ENCODE measurements around the gene POC1A.

POC1A gene

GRCh38 chr3:52128118-52128683 lies 26.0 kb downstream of the POC1A start:
- ATAC-seq (no peak), DNase-seq (no peak)

DNA sequence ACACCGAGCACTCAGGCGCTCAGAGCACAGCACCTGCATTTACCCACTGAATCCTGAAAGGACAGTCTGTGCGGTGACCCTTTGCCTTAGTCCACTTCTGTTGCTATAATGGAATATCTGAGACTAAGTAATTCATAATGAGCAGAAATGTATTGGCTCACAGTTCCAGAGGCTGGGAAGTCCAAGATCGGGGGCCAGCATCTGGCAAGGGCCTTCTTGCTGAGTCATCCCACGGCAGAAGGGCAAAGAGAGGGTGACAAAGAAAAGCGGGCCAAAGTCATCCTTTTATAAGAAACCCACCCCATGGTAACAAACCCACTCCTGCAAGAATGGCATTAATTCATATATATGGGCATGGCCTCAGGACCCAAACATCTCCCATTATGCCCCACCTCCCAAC lies 27.7 kb downstream of the POC1A start:
- ATAC-seq (no peak), DNase-seq (no peak)

- ATAC-seq (no peak), DNase-seq (no peak)
Measured at GRCh38 chr3:52126036-52126435, 28.2 kb downstream of the POC1A start.

DNA sequence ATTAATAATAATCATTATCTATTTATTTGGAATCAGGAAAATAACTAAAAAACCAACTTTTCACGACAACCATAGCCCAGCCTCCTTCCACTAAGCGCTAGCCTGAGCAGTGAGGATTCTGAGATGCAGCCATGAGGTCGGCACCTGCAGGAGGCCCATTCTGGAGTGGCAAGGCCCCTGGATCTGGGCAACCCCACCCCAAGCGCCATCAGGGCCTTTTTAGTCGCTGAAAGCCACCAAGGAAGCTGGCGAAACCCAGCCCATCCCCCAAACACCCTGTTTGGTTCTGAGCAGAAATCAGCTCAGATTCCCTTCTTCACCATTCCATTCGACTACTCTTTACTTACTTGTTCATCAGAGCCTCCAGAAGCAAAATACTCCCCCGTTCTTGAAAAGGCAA lies 29.5 kb downstream of the POC1A start:
- ATAC-seq (no peak), DNase-seq (no peak)

GRCh38 chr3:52124126-52124525 lies 30.1 kb downstream of the POC1A start:
- no peak for DNase-seq
- no peak for ATAC-seq

GRCh38 chr3:52123106-52123725 lies 31.0 kb downstream of the POC1A start:
- ATAC-seq = peak; percentile 62
- DNase-seq = peak; percentile 80

DNA sequence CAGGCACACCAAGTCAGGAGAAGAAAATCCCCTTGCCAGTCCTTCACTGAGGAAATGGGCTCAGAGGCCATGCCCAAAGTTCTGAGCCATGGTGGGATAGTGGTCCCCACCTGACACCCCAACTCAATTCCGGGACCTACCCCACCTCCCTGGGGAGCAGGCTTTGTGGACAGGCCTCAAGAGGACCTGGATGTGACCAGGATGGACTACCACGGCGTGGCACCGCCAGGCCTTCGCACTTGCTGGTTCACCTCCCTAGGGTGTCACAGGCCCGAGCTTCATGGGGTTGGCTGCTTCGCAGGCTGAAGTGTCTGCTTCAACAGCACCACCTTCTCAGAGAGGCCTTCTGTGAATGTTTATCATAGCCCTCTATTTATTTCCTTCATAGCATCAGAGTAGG lies 31.7 kb downstream of the POC1A start:
- no peak for ATAC-seq
- no peak for DNase-seq

- ATAC-seq (no peak), DNase-seq (no peak)
Measured at GRCh38 chr3:52121813-52122212, 32.4 kb downstream of the POC1A start.

- DNase-seq (no peak), ATAC-seq (no peak)
Measured at GRCh38 chr3:52121464-52121805, 32.8 kb downstream of the POC1A start.

DNA sequence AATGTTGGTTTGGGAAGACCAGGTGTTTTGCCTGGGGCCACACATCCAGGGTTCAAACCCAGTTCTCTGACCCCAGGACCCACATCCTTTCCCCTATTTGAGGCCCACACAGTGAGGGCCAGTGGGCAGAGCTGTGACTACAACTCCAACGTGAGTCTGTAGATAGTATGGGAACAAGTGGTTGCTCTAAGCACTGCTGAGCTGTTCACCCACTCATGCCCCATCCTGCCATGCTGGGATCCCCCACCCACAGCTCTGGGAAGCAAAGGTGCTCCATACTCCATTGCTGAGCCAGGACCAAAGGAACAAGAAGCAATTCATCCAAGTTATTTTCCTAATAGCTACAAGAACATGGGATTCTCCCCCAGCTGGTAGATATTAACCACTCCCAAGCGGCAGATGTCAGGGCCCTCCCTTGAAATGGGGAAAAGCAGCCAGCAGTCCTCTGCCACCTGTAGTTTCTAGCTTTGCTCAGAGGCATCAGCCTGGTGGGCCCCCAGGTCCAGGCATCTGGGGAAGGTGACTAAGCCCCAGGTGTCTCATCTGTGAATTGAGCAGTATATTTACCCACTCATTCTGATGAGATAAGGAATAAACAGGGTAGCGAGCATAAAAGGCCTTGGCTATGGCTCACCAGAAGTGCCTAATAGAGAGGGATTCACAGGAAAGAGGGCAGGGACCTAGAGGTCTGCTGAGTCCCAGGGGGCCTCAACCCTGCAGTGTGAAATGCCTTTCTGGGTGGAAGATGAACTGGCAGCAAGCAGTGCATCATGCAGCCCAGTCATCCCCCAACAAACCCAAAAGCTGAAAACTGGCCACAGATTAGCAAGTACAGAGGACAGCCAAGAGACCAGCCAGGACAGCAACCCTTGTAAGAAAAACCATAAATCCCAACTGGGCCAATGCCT lies 33.4 kb downstream of the POC1A start:
- DNase-seq (no peak), ATAC-seq (no peak)

- DNase-seq = no peak
- ATAC-seq = no peak
Measured at GRCh38 chr3:52119826-52120225, 34.4 kb downstream of the POC1A start.

- DNase-seq (no peak), ATAC-seq (no peak)
Measured at GRCh38 chr3:52119099-52119498, 35.1 kb downstream of the POC1A start.

DNA sequence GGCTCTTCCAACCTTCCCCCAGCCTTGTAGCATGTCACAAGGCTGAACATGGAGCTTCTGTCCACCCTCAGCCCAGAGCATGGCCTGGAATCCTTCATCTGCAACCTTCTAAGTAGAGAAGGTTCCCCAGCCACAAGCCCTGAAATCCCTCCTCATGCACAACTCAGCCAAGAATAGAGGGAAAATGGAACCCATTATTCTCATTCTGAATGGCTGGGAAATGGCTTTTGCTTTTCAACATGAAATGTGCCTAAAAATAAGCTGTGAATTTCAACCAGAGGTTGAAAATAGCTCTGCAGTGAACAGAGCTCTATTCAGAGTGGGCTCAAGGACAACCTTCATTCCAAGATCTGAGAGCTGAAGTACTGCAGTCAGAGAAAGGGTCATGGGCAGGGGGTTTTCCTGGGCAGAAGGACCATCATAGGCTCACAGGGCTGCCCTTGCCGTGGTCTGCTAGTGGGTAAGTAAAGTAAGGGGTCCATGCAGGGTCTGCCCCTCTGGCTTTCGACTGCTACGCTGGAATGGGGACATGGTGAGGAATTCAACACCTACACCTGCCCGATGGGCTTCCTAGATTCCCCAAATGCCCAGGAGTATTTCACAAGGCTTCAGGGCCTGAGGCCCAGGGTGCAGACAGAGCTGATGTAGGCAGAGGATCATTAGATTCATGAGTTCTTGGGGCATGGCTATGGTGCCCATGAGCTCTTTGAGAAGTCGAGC lies 35.9 kb downstream of the POC1A start:
- ATAC-seq = no peak
- no peak for DNase-seq

- no peak for DNase-seq
- ATAC-seq = no peak
Measured at GRCh38 chr3:52117537-52117936, 36.7 kb downstream of the POC1A start.

DNA sequence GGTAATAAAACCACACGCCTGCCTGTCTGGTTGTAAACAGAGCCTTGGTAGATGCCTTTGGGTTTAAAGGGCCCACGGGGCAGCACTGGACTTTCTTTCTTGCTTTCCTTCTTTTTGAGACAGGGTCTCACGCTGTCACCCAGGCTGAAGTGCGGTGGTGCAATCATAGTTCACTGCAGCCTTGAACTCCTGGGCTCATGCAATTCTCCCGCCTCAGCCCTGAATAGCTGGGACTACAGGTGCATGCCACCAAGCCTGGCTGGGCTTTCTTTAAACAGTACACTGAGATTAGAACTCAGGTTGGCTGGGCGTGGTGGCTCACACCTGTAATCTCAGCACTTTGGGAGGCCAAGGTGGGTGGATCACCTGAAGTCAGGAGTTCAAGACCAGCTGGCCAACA lies 42.2 kb downstream of the POC1A start:
- no peak for DNase-seq
- ATAC-seq = no peak

GRCh38 chr3:52110502-52110901 lies 43.7 kb downstream of the POC1A start:
- DNase-seq = no peak
- no peak for ATAC-seq

GRCh38 chr3:52109611-52110301 lies 44.5 kb downstream of the POC1A start:
- DNase-seq = no peak
- ATAC-seq = no peak

DNA sequence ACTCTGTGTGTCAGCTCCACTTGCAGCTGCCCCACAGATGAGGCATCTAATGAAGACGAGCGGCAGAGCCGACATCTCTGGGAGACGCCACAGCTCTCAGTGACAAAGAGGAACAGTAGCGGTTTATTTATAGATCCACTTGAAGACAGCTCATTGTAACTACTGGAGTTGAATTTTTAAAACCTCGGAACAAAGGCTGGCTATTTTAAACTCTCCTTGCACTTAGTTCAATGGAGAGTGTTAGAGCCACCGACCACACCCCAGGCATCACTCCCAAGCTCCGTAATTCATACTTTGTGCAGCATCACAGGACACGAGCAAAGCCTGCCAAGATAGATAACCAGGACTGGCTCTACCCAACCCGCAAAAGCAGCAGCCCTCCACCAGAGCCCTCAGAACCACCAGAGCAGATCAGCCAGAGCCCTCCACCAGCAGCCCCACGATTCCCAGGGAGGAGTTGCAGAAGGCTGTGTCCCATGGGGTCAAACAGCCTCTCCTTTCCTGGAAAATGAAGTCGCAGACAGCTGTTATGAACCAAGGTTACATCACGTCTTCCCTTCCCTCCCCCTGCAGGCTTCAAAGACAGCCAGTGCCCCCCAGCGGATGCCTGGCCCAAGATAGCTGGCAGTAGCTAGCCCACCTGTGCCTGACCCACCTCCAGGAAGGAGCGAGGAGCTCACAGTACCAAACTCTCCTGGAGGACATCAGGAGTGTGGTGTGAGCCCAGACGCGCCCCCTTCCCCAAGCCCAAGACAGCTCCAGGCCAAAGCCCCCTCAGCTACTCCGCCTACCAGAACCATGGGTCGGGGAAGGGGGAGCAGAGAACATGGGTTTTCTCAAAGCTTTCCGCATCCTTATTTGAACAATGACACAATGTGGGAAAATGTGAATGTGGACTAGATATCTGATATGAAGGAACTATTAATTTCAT lies 45.7 kb downstream of the POC1A start:
- DNase-seq (no peak), ATAC-seq (no peak)

- ATAC-seq (no peak), DNase-seq (no peak)
Measured at GRCh38 chr3:52106951-52107611, 47.1 kb downstream of the POC1A start.

Data from stimulated activated naive CD8-positive, alpha-beta T cell treated with anti-CD3 and anti-CD28 coated beads, Interleukin-15, Interleukin-2, amounts not matched to agents 100 U/mL and 50 U/mL, for 24 hours (primary cell).